TTC549 (cell line): ENCODE data around the gene PRPF19.

ENCODE experiments used
- FAIRE-seq: peaks from 2 replicates; lab custom pipeline; 2012; peaks lifted over from hg19 to GRCh38; lab: Jason Lieb, UNC

Gene PRPF19

DNA sequence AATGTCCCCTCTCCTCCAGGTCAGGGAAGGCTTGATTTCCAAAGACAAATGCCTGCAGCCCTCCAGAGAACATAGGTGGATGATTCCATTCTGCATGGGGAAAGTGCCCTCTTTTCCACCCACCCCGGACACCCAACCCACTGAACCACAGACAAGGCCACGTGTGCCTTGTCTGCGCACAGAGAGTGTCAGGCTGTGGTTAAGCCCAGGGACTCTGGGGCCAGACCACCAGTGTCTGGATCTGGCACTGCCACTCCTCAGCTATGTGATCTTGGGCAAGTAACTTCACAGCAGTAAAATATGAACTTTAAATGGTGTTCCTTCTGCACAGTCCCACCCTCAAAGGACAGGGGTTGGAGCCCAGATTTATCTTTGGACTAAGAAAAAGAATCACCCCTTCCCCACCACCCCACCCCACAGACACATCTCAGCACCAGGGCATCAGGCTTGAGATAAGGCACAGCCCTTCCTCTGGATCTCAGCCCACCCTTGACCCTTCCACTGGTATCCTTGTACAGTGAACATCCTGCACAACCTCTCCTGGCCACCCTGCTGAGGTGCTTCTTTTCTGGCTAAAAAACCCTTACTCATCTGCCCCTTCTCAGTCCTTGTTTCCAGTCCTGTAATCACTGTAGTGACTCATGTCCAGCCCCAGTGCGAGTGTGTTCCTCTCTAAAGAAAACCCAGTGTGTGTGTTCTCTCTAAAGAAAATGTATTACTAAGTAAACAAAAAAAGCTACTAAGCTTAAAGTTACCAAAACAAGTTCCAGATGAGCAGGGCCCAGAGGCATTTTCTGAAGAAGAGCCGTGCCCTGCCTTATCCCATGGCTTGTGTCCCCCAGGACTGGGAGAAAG is 48.8 kb downstream of the PRPF19 start:
- FAIRE-seq = no peak

DNA sequence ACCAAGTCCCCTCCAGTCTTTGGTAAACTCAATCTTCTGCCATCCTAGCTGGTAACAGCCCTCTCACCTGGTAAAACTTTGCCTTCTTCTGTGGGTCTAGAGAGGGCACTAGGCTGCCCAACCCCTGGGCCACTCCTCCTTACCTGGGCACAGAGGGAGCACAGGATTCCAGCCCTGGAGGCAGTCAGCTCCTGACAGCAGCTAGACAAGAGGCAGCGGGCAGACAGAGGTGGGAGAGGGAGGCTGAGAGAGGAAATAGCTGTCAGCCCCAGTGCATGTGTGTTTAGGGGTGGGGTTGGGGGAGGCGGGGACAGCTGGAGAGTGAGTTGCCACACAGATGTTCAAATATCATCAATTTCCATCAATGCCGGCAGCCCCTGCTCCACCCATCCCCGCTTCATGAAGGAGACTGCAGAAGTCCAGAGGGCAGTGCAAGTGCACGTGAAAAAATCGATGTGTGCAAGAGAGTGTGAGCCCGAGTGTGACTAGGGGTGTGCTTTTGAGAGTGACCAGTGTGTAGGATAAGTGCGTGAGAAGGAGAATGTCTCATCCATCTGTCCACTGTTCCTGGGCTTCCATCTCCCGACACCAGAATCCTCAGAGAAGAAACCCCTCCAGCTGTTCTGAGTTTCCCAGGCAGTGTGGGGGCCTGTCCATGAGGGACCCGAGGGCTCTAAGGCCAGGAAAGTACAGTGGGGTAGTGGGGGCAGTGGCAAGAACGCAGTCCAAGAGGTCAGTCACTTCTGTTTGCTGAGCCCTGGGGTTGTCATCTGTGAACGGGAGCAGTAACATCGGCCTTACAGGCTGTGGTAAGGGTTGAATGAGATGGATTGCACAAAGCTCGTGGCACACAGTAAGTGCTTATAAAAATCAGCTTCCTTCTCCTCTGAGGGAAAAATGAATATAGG is 50.4 kb downstream of the PRPF19 start, which contains the start of gene PTGDR2:
Gene PTGDR2 (minus strand): TSS at position 225 of the 908 bp plus-strand sequence. CDS start 2,228 bp downstream, outside the sequence.
- FAIRE-seq = no peak

DNA sequence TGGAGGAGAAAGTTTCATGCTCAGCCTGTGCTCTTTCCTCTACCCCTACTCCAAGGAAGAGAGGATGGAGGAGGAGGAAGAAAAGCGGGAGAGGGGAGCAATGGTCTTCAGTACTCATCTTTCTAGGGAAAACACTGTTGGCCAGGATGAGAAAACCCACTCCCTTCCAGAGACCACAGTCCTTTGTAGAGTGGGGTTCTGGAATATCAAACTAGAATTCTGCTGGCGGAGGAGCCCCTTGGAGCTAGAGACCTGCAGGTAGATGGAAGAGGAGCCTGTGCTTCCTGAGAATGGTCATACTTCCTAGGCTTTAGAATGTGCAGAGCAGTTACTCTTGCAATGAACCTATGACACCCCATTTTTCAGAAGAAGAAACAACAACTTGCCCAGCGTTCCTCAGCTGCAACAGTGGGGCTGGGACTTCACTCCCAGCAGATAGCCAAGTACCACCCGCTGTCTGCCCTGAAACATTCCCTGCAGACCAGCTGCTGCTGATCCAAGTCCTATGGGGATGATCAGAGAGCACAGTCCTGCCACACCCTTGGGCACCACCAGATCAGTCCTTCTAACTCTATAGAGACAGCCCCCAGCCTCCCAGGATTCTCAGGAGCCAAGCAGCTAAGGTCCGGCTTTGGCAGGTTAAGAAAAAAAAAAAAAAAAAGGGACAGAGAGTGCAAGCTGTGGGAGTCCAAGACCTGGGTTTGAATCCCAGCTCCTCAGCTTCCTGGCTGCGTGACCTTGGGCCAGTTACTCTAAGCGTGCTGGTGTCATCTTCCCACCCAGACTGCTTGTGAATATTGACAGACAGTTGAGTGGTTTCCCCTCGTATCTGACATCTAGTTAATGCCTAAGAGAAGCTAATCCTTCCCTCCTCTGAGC is 51.3 kb downstream of the PRPF19 start:
- no peak for FAIRE-seq

DNA sequence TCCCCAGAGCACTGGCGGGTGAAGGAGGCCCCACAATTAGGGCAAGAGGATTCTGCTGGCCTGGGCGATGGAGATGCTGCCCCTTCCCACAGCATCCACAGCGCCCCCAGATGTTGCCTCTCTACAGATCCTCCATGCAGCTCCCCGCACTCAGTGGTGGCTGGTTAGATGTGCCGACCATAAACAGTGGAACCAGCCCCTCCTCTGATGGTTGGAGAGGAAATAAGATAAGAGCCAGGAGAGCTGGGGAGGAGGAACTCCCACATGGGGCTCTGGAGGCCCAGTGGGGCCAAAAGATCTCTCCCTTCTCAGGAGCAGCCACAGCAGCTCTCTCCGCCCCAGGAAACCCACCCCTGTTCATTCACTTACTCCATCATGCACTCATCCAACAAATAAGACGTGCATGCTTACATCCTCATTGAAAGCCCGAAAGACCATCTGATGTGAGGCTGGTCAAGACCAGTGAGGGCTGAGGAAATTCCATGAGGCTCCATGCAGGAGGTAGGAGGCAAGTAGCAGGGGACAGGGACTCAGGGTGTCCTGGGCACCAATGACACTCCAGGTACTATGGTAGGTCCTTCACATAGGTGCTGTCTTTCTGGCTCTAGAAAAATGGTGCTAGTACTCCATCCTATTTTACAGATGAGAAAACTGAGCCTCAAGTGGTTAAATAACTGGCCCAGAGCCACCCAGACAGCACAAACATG is 52.1 kb downstream of the PRPF19 start:
- no peak for FAIRE-seq

DNA sequence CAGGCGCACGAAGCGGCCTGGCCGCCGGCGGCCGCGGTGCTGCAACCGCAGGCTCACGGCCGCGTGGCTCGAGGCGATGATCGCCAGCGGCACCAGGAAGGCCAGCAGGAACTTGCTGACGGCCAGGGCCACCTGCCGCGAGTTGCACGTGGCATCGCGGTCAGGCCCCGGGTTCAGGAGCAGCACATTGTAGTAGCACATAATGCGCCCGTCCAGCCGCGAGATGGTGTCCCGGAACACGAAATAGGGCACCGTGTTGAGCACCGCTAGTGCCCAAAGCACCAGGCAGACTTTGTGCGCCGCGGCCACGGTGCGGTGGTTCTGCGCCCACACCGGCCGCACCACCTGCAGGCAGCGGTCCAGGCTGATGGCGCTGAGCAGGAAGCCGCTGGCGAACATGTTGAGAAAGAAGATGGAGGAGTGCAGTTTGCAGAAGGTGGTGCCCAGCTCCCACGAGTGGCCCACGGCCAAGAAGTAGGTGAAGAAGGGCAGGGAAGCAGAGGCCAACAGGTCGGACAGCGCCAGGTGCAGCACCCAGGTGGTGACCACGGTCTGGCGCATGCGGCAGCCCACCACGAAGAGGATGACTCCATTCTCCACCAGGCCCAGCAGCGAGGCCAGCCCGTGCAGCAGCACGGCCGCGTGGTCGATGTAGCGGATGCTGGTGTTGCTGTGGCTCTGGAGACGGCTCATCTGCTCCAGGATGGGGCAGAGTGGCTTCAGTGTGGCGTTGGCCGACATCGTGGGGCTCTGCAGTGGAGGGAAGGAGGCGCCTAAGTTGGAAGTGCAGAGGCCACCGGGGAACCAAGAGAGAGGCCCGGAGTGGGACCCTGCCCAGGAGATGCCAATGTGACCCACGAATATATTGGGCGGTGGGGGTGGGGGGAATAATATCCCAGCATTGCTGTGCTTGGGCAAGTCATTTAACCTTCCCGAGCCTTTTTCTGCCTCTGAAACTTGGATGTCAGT is 53.1 kb downstream of the PRPF19 start:
- no peak for FAIRE-seq

DNA sequence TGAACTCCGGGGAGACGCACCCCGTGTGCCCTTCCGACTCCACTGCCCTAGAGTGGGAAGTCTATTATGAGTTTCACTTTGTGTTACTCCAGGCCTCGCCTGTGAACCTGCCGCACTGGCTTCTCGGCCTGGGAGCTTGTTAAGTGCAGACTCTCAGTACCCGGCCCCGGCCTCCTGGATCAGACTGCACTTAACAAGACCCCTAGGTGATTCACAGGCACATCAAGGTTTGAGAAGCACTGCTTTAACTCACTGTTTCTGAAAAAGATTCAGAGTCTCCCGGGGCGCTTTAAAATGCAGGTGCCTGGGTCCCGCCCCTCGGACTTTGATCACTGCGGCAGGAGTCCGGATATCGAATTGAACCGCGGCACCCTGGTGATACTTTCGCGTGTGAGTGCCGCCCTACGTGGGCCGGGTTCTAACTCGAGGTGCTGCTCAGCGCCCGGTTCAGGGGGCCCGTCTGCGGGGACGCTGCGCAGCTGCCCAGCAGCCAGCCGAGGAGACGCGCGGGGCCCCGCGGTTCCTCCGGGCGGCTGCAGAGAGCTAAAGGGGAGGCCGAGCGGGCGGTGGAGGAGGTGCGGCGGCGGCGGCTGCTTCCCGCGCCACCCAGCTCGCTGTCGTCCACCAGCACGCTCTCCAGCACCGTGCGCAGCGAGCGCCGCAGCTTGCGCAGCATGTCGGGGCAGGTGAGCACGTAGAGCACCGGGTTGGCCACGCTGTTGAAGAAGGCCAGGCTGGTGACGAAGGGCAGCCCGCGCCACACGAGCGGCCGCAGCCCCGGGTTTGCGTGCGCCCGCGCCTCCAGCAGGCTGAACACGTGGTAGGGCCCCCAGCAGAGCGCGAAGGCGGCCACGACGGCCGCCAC is 54.0 kb downstream of the PRPF19 start:
- FAIRE-seq = no peak

DNA sequence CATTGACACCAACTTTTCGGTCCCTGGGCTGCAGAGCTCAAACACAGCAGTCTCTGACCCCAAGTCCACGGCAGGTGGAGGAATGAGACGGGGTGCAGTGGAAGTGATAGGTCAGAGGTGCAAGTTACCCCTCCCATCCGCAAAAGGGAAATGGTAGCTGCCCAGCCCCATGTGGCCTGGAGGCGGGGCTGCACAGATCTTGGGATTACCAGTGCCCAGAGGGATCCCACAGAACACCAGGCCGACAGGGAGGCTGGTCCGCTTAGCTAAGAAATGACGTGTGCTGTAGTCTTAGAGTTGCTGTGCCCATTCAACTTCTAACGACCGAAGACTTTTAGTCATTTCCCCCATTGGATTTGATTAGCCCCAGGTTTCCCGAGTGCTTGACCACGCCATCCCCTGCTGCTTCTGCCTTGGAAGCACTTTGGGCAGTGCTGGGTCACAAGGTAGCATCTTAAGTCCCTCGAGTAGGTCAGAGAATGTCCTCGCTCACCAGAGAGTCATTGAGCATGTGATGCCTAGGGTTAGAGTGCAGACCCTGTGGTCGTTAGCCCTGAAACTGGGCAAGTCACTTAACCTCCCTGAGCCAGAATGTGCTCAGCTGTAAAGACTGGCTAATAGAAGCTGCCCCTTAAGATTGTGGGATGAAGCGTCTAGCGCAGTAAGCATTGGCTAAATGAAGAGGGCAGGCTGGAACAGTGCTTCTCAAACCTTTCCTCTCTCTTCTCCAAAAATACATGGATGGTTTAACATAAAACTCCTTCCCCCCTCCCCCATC is 54.9 kb downstream of the PRPF19 start:
- no peak for FAIRE-seq

DNA sequence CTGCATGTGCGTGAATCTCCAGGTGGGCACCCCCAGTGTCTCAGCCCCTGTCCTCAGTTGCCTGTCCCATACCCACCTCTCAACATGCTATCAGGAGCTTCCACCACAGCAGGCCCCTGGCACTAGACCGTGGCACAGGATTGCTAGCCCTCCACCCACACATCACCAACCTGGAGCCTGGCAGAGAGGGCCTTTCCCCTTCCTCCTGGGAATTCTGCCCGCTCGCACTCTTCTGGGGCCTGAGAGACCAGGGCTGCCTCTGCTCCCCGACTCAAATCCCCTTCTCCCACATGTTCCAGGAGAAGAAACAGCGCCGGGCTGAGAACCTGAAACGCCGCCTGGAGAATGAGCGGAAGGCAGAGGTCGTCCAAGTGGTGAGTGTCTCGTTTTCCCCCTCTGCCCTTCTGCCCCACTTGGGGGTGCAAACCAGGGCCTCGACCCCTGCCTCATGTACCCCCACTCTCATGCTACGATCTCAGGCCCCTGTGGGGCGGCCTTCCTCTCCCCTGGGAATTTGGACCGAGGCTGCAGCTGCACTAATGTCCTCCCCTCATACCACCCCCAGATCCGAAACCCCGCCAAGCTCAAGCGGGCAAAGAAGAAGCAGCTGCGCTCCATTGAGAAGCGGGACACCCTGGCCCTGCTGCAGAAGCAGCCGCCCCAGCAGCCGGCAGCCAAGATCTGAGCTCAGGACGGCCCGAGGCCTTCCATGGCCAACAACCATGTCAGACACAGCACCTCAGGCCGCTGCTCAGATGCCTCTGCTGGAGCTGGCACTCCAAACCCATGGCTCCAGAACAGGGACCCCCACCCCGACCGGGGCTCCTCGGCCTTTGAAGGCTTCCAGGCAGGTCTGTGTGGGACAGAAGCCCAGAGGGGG is 56.5 kb downstream of the PRPF19 start:
- no peak for FAIRE-seq

DNA sequence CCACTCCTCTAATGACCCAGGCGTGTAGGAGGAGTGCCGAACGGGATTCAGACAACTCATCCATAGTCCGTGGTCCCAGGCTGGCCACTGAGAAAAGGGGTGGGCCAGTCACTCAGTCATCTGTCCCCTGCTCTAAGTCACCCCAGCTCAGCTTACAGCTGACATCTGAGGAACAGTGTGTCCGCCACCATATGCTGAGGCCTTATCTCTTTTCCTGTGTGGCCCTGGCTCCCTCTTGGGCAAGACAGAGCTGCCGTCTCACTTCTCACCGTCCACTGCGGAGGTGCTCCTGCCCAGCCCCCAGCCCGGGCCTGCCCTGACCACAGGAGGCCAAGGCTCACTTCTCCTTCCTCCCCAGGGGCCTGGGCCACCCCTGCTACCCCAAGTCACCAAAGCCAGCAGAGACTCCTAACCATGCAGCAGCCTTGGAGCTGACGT is 57.7 kb downstream of the PRPF19 start:
- no peak for FAIRE-seq

DNA sequence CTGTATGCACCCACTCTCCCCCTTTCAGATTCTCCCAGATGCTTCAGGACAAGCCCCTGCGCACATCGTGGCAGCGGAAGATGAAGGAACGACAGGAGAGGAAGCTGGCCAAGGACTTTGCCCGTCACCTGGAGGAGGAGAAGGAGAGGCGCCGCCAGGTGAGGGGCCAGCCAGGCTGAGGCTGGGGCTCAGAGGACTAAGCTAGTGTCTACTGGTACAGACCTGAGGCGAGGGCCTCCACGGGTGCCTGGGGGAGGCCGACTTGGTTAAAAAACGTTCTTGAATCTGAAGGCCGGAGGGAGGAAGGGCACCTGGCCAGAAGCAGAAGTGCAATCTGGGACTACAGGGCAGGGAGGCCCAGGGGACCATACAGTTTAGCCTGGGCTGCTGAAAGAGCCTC is 58.5 kb downstream of the PRPF19 start:
- no peak for FAIRE-seq

DNA sequence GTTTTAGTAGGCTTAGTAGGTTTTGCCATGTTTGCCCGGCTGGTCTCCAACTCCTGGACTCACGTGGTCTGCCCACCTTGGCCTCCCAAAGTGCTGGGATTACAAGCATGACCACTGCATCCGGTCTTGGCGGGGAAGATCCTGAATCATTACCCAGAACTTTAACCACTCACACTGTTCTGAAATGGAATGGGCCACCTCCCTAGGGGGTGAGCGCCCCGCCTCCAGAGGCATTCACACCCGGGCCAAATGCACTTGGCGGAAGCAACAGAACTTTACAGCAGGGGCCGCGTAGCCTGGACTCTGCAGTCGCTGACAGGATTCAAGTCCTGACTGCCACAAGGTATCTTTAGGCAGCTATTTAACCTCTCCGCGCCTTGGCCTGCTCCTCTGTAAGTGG is 59.1 kb downstream of the PRPF19 start:
- no peak for FAIRE-seq

DNA sequence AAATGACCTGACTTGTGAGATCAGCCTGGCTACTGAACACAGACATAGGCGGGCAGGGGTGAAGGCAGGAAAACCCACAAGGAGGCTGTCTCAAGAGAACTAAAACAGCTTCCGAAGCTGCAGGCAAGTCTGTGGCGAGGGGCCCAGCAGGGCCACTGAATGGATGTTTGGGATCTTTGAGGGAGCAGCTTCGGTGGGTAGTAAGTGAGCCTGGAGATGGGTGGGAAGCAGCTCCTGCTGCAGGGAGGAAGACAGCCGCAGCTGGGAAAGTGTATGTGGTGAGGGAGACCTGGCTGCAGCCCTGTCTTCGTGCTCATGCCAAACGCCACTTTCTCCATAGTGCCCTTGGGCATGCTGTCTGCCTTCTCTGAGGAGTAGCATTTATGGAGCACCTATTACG is 61.0 kb downstream of the PRPF19 start:
- no peak for FAIRE-seq

DNA sequence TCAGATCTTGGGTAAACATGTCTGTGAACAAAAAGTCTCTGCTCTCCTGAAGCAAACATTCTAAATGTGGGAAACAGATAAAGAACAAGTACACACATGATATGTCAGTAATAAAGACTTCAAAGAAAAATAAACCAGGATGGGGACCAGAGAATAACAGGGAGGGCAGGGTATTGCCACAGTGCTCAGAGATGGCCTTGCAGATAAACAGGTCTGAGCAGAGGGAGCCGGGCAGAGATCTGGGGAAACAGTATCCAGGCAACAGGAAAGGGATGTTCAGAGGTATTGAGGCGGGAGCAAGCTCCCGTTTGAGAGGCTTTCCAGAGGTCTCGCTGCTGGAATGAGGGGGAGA is 61.5 kb downstream of the PRPF19 start:
- no peak for FAIRE-seq

DNA sequence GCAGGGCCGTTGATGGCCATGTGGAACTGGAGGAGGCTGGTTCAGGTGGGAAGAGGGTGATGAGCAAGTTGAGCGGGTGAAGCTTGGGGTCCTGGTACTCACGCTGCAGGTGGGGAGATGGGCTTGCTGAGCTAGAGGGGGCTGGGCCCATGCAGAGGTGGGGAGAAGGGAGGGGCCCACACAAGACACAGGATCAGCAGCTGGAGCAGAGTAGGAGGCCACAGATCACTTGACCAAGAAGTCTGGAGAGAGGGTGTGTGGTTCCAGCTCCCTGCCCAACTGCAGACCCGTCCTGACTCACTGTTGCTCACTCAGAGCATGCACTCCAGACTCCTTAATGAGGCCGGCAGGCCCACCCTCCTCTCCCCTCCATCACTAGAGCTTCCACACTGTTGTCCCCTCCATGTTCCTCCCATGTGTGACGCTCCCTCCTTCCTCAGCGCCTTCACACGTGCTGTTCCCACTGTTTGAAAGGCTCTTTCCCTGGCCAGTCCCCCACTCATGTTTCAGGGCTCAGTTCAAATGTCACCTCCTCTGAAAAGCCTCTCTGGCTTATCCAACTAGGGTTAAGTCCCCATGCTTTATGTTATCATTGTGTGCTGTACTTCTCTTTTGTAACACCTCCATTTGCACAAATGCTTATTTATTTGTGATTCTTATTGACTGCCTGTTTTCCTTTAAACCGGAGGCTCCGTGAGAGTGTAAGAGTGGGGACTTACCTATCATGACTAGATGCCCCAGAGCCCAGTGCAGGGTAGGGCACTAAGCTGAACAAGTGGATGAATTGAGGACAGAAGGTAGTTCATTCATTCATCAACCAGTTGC is 62.1 kb downstream of the PRPF19 start:
- FAIRE-seq = no peak

DNA sequence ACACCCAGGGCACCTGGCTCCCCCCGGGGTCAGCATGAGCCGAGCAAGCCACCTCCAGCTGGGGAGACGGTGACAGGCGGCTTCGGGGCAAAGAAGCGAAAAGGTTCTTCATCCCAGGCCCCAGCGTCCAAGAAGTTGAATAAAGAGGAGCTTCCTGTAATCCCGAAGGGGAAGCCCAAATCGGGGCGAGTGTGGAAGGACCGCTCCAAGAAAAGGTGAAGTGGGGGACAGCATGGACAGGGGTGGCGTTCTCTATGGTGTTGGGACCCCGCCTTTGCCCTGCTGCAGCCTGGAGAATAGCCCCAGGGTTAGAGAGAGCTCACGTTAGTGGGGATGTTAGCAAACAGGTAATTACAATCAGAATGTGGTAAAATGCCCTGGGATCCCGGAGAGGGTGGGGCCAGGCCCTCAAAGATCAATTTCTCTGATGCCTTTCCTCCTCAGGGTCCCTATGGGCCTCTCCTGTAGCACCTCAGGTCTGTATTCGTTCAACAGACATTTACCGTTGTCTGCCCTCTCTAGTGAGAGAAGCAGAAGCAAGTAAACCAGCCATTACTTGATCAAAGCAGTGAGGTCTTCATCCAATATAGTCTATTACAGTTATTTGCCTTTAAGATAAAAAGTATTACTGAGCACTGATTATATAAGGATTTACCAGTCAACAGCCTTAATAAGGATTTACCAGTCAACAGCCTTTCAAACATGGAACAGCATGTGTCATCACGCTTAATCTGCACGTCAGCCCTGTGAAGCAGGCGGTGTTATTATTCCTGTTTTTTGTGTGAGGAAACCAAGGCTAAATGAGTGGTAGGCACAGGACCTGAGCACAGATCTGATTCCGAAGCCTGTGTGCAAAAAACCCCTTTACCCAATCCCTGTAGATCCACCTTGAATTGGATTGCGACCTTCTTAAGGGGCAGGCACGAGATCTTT is 63.5 kb downstream of the PRPF19 start:
- FAIRE-seq = no peak
